Testis (tissue), 2 donors: ENCODE measurements around the gene ZNF33B.

ENCODE experiments used
- POLR2A ChIP-seq: fragments of 450-650 bp; IDR thresholded peaks from one replicate; pipeline ENCODE4 v1.6.1; 2017; ENCODE audit warnings: antibody characterized with exemption, mild to moderate bottlenecking, moderate library complexity
- TF ChIP-seq, protein P1 (sequence below), 3 experiments: fragments of 450-650 bp in 2 of 3; fragments of 200-600 bp in 1 of 3; sonication (generic) in 1 of 3; IDR thresholded peaks; one replicate each; pipeline ENCODE4 v1.5.1; 2016 to 2019; ENCODE audit warnings: antibody characterized with exemption in 3 of 3, mild to moderate bottlenecking in 2 of 3, moderate library complexity in 1 of 3

DNA sequence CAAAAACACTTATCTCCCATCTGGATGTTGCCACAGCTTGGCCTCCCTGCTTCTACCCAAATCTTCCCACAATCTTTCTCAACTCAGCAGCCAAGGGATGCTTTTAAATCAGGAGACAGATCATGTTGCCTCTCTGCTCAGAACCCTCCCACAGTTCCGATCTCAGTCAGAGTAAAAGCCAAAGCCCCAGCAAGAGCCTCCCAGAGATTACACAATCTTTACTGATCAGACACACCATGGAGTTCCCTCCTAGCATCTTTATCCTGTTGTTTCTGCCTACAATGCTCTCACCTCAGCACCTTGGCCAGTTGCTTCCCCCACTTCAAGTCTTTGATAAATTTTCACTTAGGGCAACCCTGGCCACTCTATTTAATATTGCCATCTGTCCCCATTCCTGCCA is 41.9 kb upstream of the ZNF33B start:
- TF ChIP-seq, protein P1, sequence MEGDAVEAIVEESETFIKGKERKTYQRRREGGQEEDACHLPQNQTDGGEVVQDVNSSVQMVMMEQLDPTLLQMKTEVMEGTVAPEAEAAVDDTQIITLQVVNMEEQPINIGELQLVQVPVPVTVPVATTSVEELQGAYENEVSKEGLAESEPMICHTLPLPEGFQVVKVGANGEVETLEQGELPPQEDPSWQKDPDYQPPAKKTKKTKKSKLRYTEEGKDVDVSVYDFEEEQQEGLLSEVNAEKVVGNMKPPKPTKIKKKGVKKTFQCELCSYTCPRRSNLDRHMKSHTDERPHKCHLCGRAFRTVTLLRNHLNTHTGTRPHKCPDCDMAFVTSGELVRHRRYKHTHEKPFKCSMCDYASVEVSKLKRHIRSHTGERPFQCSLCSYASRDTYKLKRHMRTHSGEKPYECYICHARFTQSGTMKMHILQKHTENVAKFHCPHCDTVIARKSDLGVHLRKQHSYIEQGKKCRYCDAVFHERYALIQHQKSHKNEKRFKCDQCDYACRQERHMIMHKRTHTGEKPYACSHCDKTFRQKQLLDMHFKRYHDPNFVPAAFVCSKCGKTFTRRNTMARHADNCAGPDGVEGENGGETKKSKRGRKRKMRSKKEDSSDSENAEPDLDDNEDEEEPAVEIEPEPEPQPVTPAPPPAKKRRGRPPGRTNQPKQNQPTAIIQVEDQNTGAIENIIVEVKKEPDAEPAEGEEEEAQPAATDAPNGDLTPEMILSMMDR (IDR thresholded peaks at IDR 0.05) = no peak
- no peak for TF ChIP-seq POLR2A
